ENCODE results near the gene EPHB4. TPM values are rescaled to one million over a fixed set of nuclear protein-coding genes. Genes with fewer than 3 reads are reported as not detected.

The EPHB4 gene
- total and polyA plus RNA-seq, 2 of the 4 experiments (the other 2 are of a cell fraction), result 34.5 to 36.4 TPM

GRCh38 chr7:100873599-100874299, 46.4 kb upstream of the EPHB4 start:
- H2AFZ ChIP-seq (replicated peaks; ENCODE audit: low read length, poor library complexity), result no peak overlapping the region
- H3K4me1 ChIP-seq (ENCODE audit: control insufficient read depth, insufficient read depth, low read length), result peaks cover 11% of the 10 kb centered on the region
- 100% methylated on average over 1 of the region's 10 CpGs; no CpG with 5 or more reads in 1 of the 2 experiments for WGBS, 2 experiments (ENCODE audit: extremely low coverage in 2 of 2, insufficient read length in 1 of 2)
- H2BK15ac ChIP-seq (ENCODE audit: low read depth, low read length), result no peak overlapping the region
- H2BK120ac ChIP-seq (ENCODE audit: low read depth, low read length), result no peak overlapping the region
- no peak overlapping the region for H3K18ac ChIP-seq (ENCODE audit: low read depth, low read length)
- H2BK5ac ChIP-seq (ENCODE audit: low read depth, low read length, poor library complexity, severe bottlenecking), result peak overlapping the region; percentile 96
- ChIA-PET CTCF (no interaction called here), POLR2A (ENCODE audit: unreplicated experiment) (no interaction called here)
- H3K9me3 ChIP-seq (ENCODE audit: control insufficient read depth, insufficient read depth, low read length), result no peaks in the 10 kb centered on the region
- H3K36me3 ChIP-seq (ENCODE audit: control insufficient read depth, insufficient read depth, low read length), result peaks cover 44% of the 10 kb centered on the region
- peak overlapping the region; percentile 95 for H2AK9ac ChIP-seq (replicated peaks; ENCODE audit: low read depth, low read length, poor library complexity)
- H3K27me3 ChIP-seq (ENCODE audit: control insufficient read depth, insufficient read depth, low read length), result no peaks in the 10 kb centered on the region
- peak overlapping the region; percentile 97 to 99 for H4K8ac ChIP-seq (ENCODE audit: low read depth in 2 of 2, low read length in 2 of 2)
- H3K9ac ChIP-seq (ENCODE audit: low read depth, low read length), result no peak overlapping the region
- DNase-seq (no peak), ATAC-seq (ENCODE audit: low read depth) (no peak)
- peaks cover 31% of the 10 kb centered on the region for H4K20me1 ChIP-seq (ENCODE audit: insufficient read depth, low read length)
- intact Hi-C loops (cut with micrococcal nuclease), result no loop called here
- H3K23ac ChIP-seq (ENCODE audit: low read depth, low read length), result peak overlapping the region; percentile 9; the same call in 1 of the 2 replicates
- H4K5ac ChIP-seq (ENCODE audit: low read depth, low read length), result peak overlapping the region; percentile 97
- H4K91ac ChIP-seq (ENCODE audit: insufficient read depth, low read depth, low read length), result no peak overlapping the region
- TF ChIP-seq USF2 (IDR thresholded peaks at IDR 0.05; ENCODE audit: low read depth, low read length), result no peak
- TF ChIP-seq MAZ (IDR thresholded peaks at IDR 0.05; ENCODE audit: borderline replicate concordance, low read depth, low read length), result no peak
- TF ChIP-seq NFE2L2 (IDR thresholded peaks at IDR 0.05; ENCODE audit: low read depth, low read length), result no peak
- no peak for TF ChIP-seq RAD21 (IDR thresholded peaks at IDR 0.05; ENCODE audit: low read length)
- TF ChIP-seq SMC3 (IDR thresholded peaks at IDR 0.05; ENCODE audit: low read depth, low read length), result no peak
- no peak for TF ChIP-seq RCOR1 (IDR thresholded peaks at IDR 0.05; ENCODE audit: insufficient replicate concordance, low read length)
- TF ChIP-seq CTCF (conservative IDR thresholded peaks at IDR 0.05; ENCODE audit: low read depth, low read length), result no peak
- TF ChIP-seq CHD1 (IDR thresholded peaks at IDR 0.05; ENCODE audit: low read depth, low read length), result no peak
- TF ChIP-seq MXI1 (IDR thresholded peaks at IDR 0.05; ENCODE audit: borderline replicate concordance, low read depth, low read length), result no peak
- dilution Hi-C loops (cut with HindIII; ENCODE audit: low sequenced_read_pairs, unreplicated experiment), result no loop called here
- H3K79me1 ChIP-seq (ENCODE audit: low read depth in 1 of 2, low read length in 2 of 2), result peaks cover 11 to 48% of the 10 kb centered on the region in 2 experiments
- H2AK5ac ChIP-seq (ENCODE audit: low read depth, low read length), result peak overlapping the region; percentile 99
- in situ Hi-C loops (cut with MboI; ENCODE audit: low sequenced_read_pairs), result loop anchor here (25.0 kb wide), 2 partner anchors 286 to 411 kb away; partner anchors contain the start of genes FBXO24, LRCH4 and SPACDR
- no TSS peak for BruUV-seq (replicated peaks)
- H3K56ac ChIP-seq (ENCODE audit: extremely low read depth, insufficient read depth, low read length), result no peak overlapping the region
- peaks cover 5% of the 10 kb centered on the region; the same call in 1 of the 2 replicates for H3K9me1 ChIP-seq (ENCODE audit: insufficient read depth, low read length)
- no peak overlapping the region for H3K14ac ChIP-seq (replicated peaks; ENCODE audit: low read depth, low read length)
- peak overlapping the region; percentile 87; the same call in 1 of the 2 replicates for H3K4me2 ChIP-seq (ENCODE audit: low read depth, low read length)
- H3K27ac ChIP-seq (ENCODE audit: insufficient read depth, low read length), result peak overlapping the region; percentile 99
- H3K4me3 ChIP-seq (ENCODE audit: insufficient read depth, low read depth, low read length), result no peak overlapping the region
- H3K4ac ChIP-seq (ENCODE audit: low read depth, low read length), result peak overlapping the region; percentile 93
- no peak overlapping the region for H2BK20ac ChIP-seq (ENCODE audit: low read depth, low read length)

Measured in IMR-90 (cell line).